AG04449 (cell line): ENCODE results near the gene SCN5A.

Experiments
- CTCF ChIA-PET: fragments of 350-600 bp; formaldehyde crosslinking; extraction: SDS; loops from one replicate; lab custom pipeline; 2021; ENCODE audit warnings: antibody characterized with exemption; lab: Yijun Ruan, JAX
- POLR2A ChIA-PET: fragments of 400-600, 350-600 bp; formaldehyde crosslinking; extraction: SDS; loops from one replicate; lab custom pipeline; 2020; ENCODE audit warnings: antibody characterized with exemption, inconsistent platforms; lab: Yijun Ruan, JAX
- DNase-seq: peaks from one replicate; pipeline ENCODE4 v3.0.0-alpha.2; 2010; ENCODE audit warnings: low read depth, low spot score
- H3K4me3 ChIP-seq: 2 replicates; pipeline ENCODE4 v1.5.1; 2011; ENCODE audit warnings: low read depth, mild to moderate bottlenecking, control low read depth, low read length
- CTCF ChIP-seq: IDR thresholded peaks from one replicate; pipeline ENCODE4 v1.5.1; 2011; ENCODE audit warnings: mild to moderate bottlenecking, moderate library complexity, low read length, control low read depth, inconsistent platforms; ENCODE audit not compliant: insufficient read depth; ENCODE audit errors: missing control alignments

SCN5A gene

GRCh38 chr3:38636464-38636863, 13.0 kb downstream of the SCN5A start:
- ChIA-PET POLR2A (no interaction called here), CTCF (no interaction called here)
- no peak overlapping the region for H3K4me3 ChIP-seq
- TF ChIP-seq CTCF, result no peak
- DNase-seq, result no peak

GRCh38 chr3:38634111-38634510, 15.4 kb downstream of the SCN5A start:
- no peak for DNase-seq
- ChIA-PET POLR2A (no interaction called here), CTCF (interaction anchor here (1.1 to 1.6 kb wide), 2 partner anchors 12 to 365 kb away, joined by 3 to 5 read pairs; no protein-coding TSS in a partner anchor)
- no peak for TF ChIP-seq CTCF
- no peak overlapping the region for H3K4me3 ChIP-seq

GRCh38 chr3:38632989-38633388, 16.5 kb downstream of the SCN5A start:
- H3K4me3 ChIP-seq, result no peak overlapping the region
- CTCF ChIA-PET, result interaction anchor here (1.6 kb wide), 1 partner anchor 14 kb away, joined by 5 read pairs; no protein-coding TSS in a partner anchor
- no peak for DNase-seq
- no peak for TF ChIP-seq CTCF
- POLR2A ChIA-PET, result no interaction called here

- no peak overlapping the region for H3K4me3 ChIP-seq
- no peak for DNase-seq
- POLR2A ChIA-PET, result no interaction called here
- CTCF ChIA-PET, result interaction anchor here (1.3 to 2.3 kb wide), 3 partner anchors 13 to 109 kb away, joined by 5 to 8 read pairs (median 6); no protein-coding TSS in a partner anchor
- TF ChIP-seq CTCF, result no peak
These were observed 18.9 kb downstream of the SCN5A start for GRCh38 chr3:38630606-38631005.

- DNase-seq, result no peak
- H3K4me3 ChIP-seq, result no peak overlapping the region
- ChIA-PET POLR2A (no interaction called here), CTCF (interaction anchor here (1.3 to 2.3 kb wide), 3 partner anchors 13 to 109 kb away, joined by 5 to 8 read pairs (median 6); no protein-coding TSS in a partner anchor)
- TF ChIP-seq CTCF, result no peak
These were observed 19.4 kb downstream of the SCN5A start for GRCh38 chr3:38630070-38630469.

- CTCF ChIA-PET, result interaction anchor here (1.4 to 2.3 kb wide), 2 partner anchors 14 to 215 kb away, joined by 5 read pairs; no protein-coding TSS in a partner anchor
- POLR2A ChIA-PET, result no interaction called here
- H3K4me3 ChIP-seq, result no peak overlapping the region
- no peak for TF ChIP-seq CTCF
- DNase-seq, result no peak
These were observed 20.7 kb downstream of the SCN5A start for GRCh38 chr3:38628835-38629234.
